IMR-90 (cell line): ENCODE measurements around the gene DAGLA. TPM values are rescaled to one million over a fixed set of nuclear protein-coding genes. Genes with fewer than 3 reads are reported as not detected.

Source experiments
- ATAC-seq: fragments of 200-7000 bp; cut with Tn5 transposase; 2 replicates; pipeline ENCODE4 v1.9.1; 2020; ENCODE audit warnings: low read depth, mild to moderate bottlenecking, moderate library complexity
- BruUV-seq: library from RNA; stranded (reverse); fragments of 400-500 nt; replicated peaks from 2 replicates; lab custom pipeline; 2021; lab: Mats Ljungman, UMichigan
- CTCF ChIA-PET: fragments of 300-600 bp; formaldehyde crosslinking; extraction: SDS; loops from one replicate; lab custom pipeline; 2021; ENCODE audit warnings: antibody characterized with exemption; lab: Yijun Ruan, JAX
- POLR2A ChIA-PET: fragments of 300-600 bp; sonication (Branson Sonifier 250); formaldehyde crosslinking; loops from one replicate; lab custom pipeline; 2022; ENCODE audit warnings: antibody characterized with exemption; ENCODE audit not compliant: unreplicated experiment; lab: Charles Lee
- DNase-seq: peaks from one replicate; pipeline ENCODE4 v3.0.0; 2013
- H2AFZ ChIP-seq: replicated peaks from 2 replicates; pipeline ENCODE3; 2013; ENCODE audit warnings: low read length, mild to moderate bottlenecking; ENCODE audit not compliant: poor library complexity
- H2AK5ac ChIP-seq: 2 replicates; pipeline ENCODE4 v1.6.1; 2013; ENCODE audit warnings: low read depth, low read length, inconsistent platforms
- H2AK9ac ChIP-seq: replicated peaks from 2 replicates; pipeline ENCODE3; 2013; ENCODE audit warnings: mild to moderate bottlenecking, low read depth, low read length, moderate library complexity; ENCODE audit not compliant: poor library complexity
- H2BK120ac ChIP-seq: 2 replicates; pipeline ENCODE4 v1.6.1; 2013; ENCODE audit warnings: low read depth, low read length, inconsistent platforms
- H2BK15ac ChIP-seq: 3 replicates; pipeline ENCODE4 v1.6.1; 2013; ENCODE audit warnings: low read depth, low read length, inconsistent platforms
- H2BK20ac ChIP-seq: 2 replicates; pipeline ENCODE4 v1.6.1; 2013; ENCODE audit warnings: low read depth, mild to moderate bottlenecking, inconsistent platforms, low read length, moderate library complexity
- H2BK5ac ChIP-seq: 2 replicates; pipeline ENCODE4 v1.6.1; 2013; ENCODE audit warnings: mild to moderate bottlenecking, low read depth, low read length, inconsistent platforms; ENCODE audit not compliant: poor library complexity, severe bottlenecking
- H3K14ac ChIP-seq: replicated peaks from 2 replicates; pipeline ENCODE4 v1.6.1; 2013; ENCODE audit warnings: low read depth, low read length, inconsistent platforms
- H3K18ac ChIP-seq: 2 replicates; pipeline ENCODE4 v1.6.1; 2013; ENCODE audit warnings: low read depth, low read length, control low read depth
- H3K23ac ChIP-seq: 2 replicates; pipeline ENCODE4 v1.6.1; 2013; ENCODE audit warnings: low read depth, low read length, inconsistent platforms
- H3K27ac ChIP-seq: 2 replicates; pipeline ENCODE4 v1.5.1; 2013; ENCODE audit warnings: mild to moderate bottlenecking, control low read depth, low read length; ENCODE audit not compliant: insufficient read depth
- H3K27me3 ChIP-seq: 2 replicates; pipeline ENCODE4 v1.6.1; 2013; ENCODE audit warnings: low read length; ENCODE audit not compliant: control insufficient read depth, insufficient read depth
- H3K36me3 ChIP-seq: 2 replicates; pipeline ENCODE4 v1.6.1; 2013; ENCODE audit warnings: low read length, mixed read lengths; ENCODE audit not compliant: control insufficient read depth, insufficient read depth
- H3K4ac ChIP-seq: 2 replicates; pipeline ENCODE4 v1.6.1; 2013; ENCODE audit warnings: low read depth, low read length, inconsistent platforms
- H3K4me1 ChIP-seq: 2 replicates; pipeline ENCODE4 v1.6.1; 2013; ENCODE audit warnings: low read length, mixed read lengths; ENCODE audit not compliant: control insufficient read depth, insufficient read depth
- H3K4me2 ChIP-seq: 2 replicates; pipeline ENCODE4 v1.6.1; 2013; ENCODE audit warnings: low read depth, mild to moderate bottlenecking, control low read depth, low read length, moderate library complexity
- H3K4me3 ChIP-seq: 2 replicates; pipeline ENCODE4 v1.5.1; 2013; ENCODE audit warnings: low read depth, mild to moderate bottlenecking, control low read depth, low read length, moderate library complexity; ENCODE audit not compliant: insufficient read depth
- H3K56ac ChIP-seq: 2 replicates; pipeline ENCODE4 v1.6.1; 2013; ENCODE audit warnings: low read length, inconsistent platforms; ENCODE audit not compliant: insufficient read depth; ENCODE audit errors: extremely low read depth
- H3K79me1 ChIP-seq, 2 experiments: 2 replicates each; pipeline ENCODE4 v1.6.1; 2013; ENCODE audit warnings: low read length in 2 of 2, inconsistent platforms in 1 of 2, low read depth in 1 of 2
- H3K9ac ChIP-seq: 2 replicates; pipeline ENCODE4 v1.6.1; 2013; ENCODE audit warnings: low read depth, low read length, control low read depth
- H3K9me1 ChIP-seq: 2 replicates; pipeline ENCODE4 v1.6.1; 2013; ENCODE audit warnings: low read length, inconsistent platforms; ENCODE audit not compliant: insufficient read depth
- H3K9me3 ChIP-seq: 2 replicates; pipeline ENCODE4 v1.6.1; 2013; ENCODE audit warnings: low read length; ENCODE audit not compliant: control insufficient read depth, insufficient read depth
- H4K20me1 ChIP-seq: 2 replicates; pipeline ENCODE4 v1.6.1; 2013; ENCODE audit warnings: low read length, inconsistent platforms; ENCODE audit not compliant: insufficient read depth
- H4K5ac ChIP-seq: 2 replicates; pipeline ENCODE4 v1.6.1; 2013; ENCODE audit warnings: mild to moderate bottlenecking, low read depth, low read length, control low read depth
- H4K8ac ChIP-seq, 2 experiments: 2 replicates each; pipeline ENCODE4 v1.6.1; 2013; ENCODE audit warnings: low read depth in 2 of 2, low read length in 2 of 2, control low read depth in 1 of 2, inconsistent platforms in 1 of 2
- H4K91ac ChIP-seq: 2 replicates; pipeline ENCODE4 v1.6.1; 2013; ENCODE audit warnings: low read depth, low read length, inconsistent platforms; ENCODE audit not compliant: insufficient read depth
- BHLHE40 ChIP-seq: fragments of 150-350 bp; IDR thresholded peaks from 2 replicates; pipeline ENCODE4 v1.6.1; 2016; ENCODE audit warnings: mild to moderate bottlenecking, low read depth, low read length
- ELK1 ChIP-seq: fragments of 150-350 bp; IDR thresholded peaks from 2 replicates; pipeline ENCODE4 v1.6.1; 2016; ENCODE audit warnings: low read depth, mild to moderate bottlenecking, low read length, moderate library complexity, borderline replicate concordance
- FOS ChIP-seq: fragments of 150-350 bp; IDR thresholded peaks from 2 replicates; pipeline ENCODE4 v1.6.1; 2016; ENCODE audit warnings: low read depth, low read length
- MAFK ChIP-seq: IDR thresholded peaks from 2 replicates; pipeline ENCODE4 v1.6.1; 2012; ENCODE audit warnings: low read depth, low read length, improper control_type of control experiment
- MAZ ChIP-seq: IDR thresholded peaks from 2 replicates; pipeline ENCODE4 v1.6.1; 2012; ENCODE audit warnings: low read depth, mild to moderate bottlenecking, low read length, improper control_type of control experiment, moderate library complexity, borderline replicate concordance
- NFE2L2 ChIP-seq: fragments of 150-350 bp; IDR thresholded peaks from 2 replicates; pipeline ENCODE4 v1.6.1; 2016; ENCODE audit warnings: low read depth, mild to moderate bottlenecking, low read length
- POLR2A ChIP-seq: IDR thresholded peaks from 2 replicates; pipeline ENCODE4 v1.6.1; 2012; ENCODE audit warnings: mild to moderate bottlenecking, low read depth, low read length
- RCOR1 ChIP-seq: IDR thresholded peaks from 2 replicates; pipeline ENCODE4 v1.6.1; 2012; ENCODE audit warnings: mild to moderate bottlenecking, low read length, improper control_type of control experiment; ENCODE audit not compliant: insufficient replicate concordance
- RFX5 ChIP-seq: IDR thresholded peaks from 2 replicates; pipeline ENCODE4 v1.8.0; 2012; ENCODE audit warnings: low read depth, mild to moderate bottlenecking, low read length, moderate library complexity
- USF2 ChIP-seq: fragments of 150-350 bp; IDR thresholded peaks from 2 replicates; pipeline ENCODE4 v1.6.1; 2017; ENCODE audit warnings: mild to moderate bottlenecking, antibody characterized with exemption, low read length, low read depth
- WGBS, 2 experiments: methylation state at CpG; one replicate each; pipeline versions ENCODE4 v1.1.5 to v1.1.7; 2013; ENCODE audit warnings: missing lambda C conversion rate in 2 of 2; ENCODE audit not compliant: insufficient read length in 1 of 2; ENCODE audit errors: extremely low coverage in 2 of 2; 5-methylcytosine and 5-hydroxymethylcytosine counted together
- dilution Hi-C: fragments of 300-500 bp; cut with HindIII; formaldehyde crosslinking; loops from one replicate; pipeline ENCODE4 v1.14.3; 2018; ENCODE audit warnings: low sequenced_read_pairs; ENCODE audit not compliant: unreplicated experiment
- in situ Hi-C: fragments of 300-500 bp; cut with MboI; formaldehyde crosslinking; loops from 3 replicates; pipeline ENCODE4 v1.14.3; 2019; ENCODE audit warnings: low sequenced_read_pairs, inconsistent platforms, mixed read lengths
- intact Hi-C: fragments of 100-400 bp; cut with micrococcal nuclease; formaldehyde crosslinking; loops from 2 replicates; pipeline ENCODE4 v1.10.0; 2022
- polyA plus RNA-seq, 3 experiments: library from polyadenylated mRNA; depleted of rRNA; stranded (reverse); fragments of >200 nt; gene quantifications; 2 replicates each; pipeline ENCODE4 v1.2.3, GENCODE V29; 2012; ENCODE audit warnings: low replicate concordance in 1 of 3
- total RNA-seq: library from RNA; depleted of rRNA; stranded (reverse); fragments of >200 nt; gene quantifications from 2 replicates; pipeline ENCODE4 v1.2.3, GENCODE V29; 2012

DAGLA gene
- total and polyA plus RNA-seq, 2 of the 4 experiments (the other 2 are of a cell fraction): 0.90 to 3.8 TPM

GRCh38 chr11:61752925-61753521 lies 72.8 kb downstream of the DAGLA start:
- no peak overlapping the region for H3K4ac ChIP-seq
- H3K36me3 ChIP-seq: no peaks in the 10 kb centered on the region
- peaks cover 3% of the 10 kb centered on the region; the same call in 1 of the 2 replicates for H3K27me3 ChIP-seq
- H3K9me3 ChIP-seq: no peaks in the 10 kb centered on the region
- 0 out of 4 replicates have a peak, but pooled peaks cover 0 to 3% of the 10 kb centered on the region in 2 experiments for H3K79me1 ChIP-seq
- TF ChIP-seq ELK1 (no peak), RFX5 (no peak), NFE2L2 (no peak), MAZ (no peak), RCOR1 (no peak), MAFK (no peak), FOS (no peak), POLR2A (no peak), USF2 (no peak), BHLHE40 (no peak)
- H4K91ac ChIP-seq: no peak overlapping the region
- no peak overlapping the region for H2BK5ac ChIP-seq
- DNase-seq: no peak
- intact Hi-C loops: loop anchor here (1.0 kb wide), 1 partner anchor 23 kb away; no protein-coding TSS in a partner anchor
- peak overlapping the region; percentile 64 for H3K9ac ChIP-seq
- H3K4me3 ChIP-seq: peak overlapping the region; percentile 71
- no peak overlapping the region for H2AK5ac ChIP-seq
- CTCF ChIA-PET: no interaction called here
- WGBS, 2 experiments: 39% methylated on average over 10 of the region's 17 CpGs; no CpG with 5 or more reads in 1 of the 2 experiments
- H3K4me2 ChIP-seq: peak overlapping the region; percentile 82
- H3K23ac ChIP-seq: no peak overlapping the region; the same call in 1 of the 2 replicates
- peak overlapping the region; percentile 56 for H2AK9ac ChIP-seq
- BruUV-seq: no TSS peak
- in situ Hi-C loops: no loop called here
- H2BK120ac ChIP-seq: no peak overlapping the region
- peak; percentile 10 for ATAC-seq
- no peaks in the 10 kb centered on the region for H3K9me1 ChIP-seq
- dilution Hi-C loops: no loop called here
- H4K20me1 ChIP-seq: no peaks in the 10 kb centered on the region
- no peak overlapping the region for H2BK20ac ChIP-seq
- peak overlapping the region; percentile 88 for H2AFZ ChIP-seq
- H3K18ac ChIP-seq: no peak overlapping the region
- H3K56ac ChIP-seq: no peak overlapping the region
- POLR2A ChIA-PET: no interaction called here
- 0 out of 4 replicates have a peak overlapping the region, but pooled peaks have one; percentile 0 to 70 for H4K8ac ChIP-seq
- peaks cover 15% of the 10 kb centered on the region for H3K4me1 ChIP-seq
- no peak overlapping the region for H3K27ac ChIP-seq
- no peak overlapping the region for H2BK15ac ChIP-seq
- no peak overlapping the region for H3K14ac ChIP-seq
- no peak overlapping the region for H4K5ac ChIP-seq
